ENCODE measurements around the gene KBTBD7. TPM values are rescaled to one million over a fixed set of nuclear protein-coding genes. Genes with fewer than 3 reads are reported as not detected.

Gene KBTBD7
- total RNA-seq, 1 experiment from 2014 or later = 1.9 TPM

Other genes starting within 250 kb of the KBTBD7 start
- gene ELF1, start 175.3 kb downstream of the KBTBD7 start, total RNA-seq (2014; rRNA removed; shearing (Covaris generic)) = 8.7 and 11.3 TPM in 2 replicates
- gene WBP4, start 133.1 kb downstream of the KBTBD7 start, total RNA-seq (2014; rRNA removed; shearing (Covaris generic)) = 10.0 and 10.5 TPM in 2 replicates
- gene KBTBD6, start 61.8 kb downstream of the KBTBD7 start, total RNA-seq (2014; rRNA removed; shearing (Covaris generic)) = 4.5 and 5.8 TPM in 2 replicates
- gene MTRF1, start 69.0 kb upstream of the KBTBD7 start, total RNA-seq (2014; rRNA removed; shearing (Covaris generic)) = 8.6 and 10.7 TPM in 2 replicates
- 14.0 and 21.3 TPM in 2 replicates for gene NAA16, start 116.7 kb upstream of the KBTBD7 start, total RNA-seq (2014; rRNA removed; shearing (Covaris generic))